ENCODE measurements around the gene TRERF1. TPM values are rescaled to one million over a fixed set of nuclear protein-coding genes. Genes with fewer than 3 reads are reported as not detected.

The TRERF1 gene
- total RNA-seq, 1 experiment from 2014 or later = 13.9 TPM

GRCh38 chr6:42405021-42405420 is 46.7 kb downstream of the TRERF1 start:
- H3K4me2 ChIP-seq (ENCODE audit: low read length) = peak overlapping the region; percentile 63
- H3K9me2 ChIP-seq (replicated peaks; ENCODE audit: low read length) = no peaks in the 10 kb centered on the region
- TF ChIP-seq EZH2 (IDR thresholded peaks at IDR 0.05; ENCODE audit: low read length, unreplicated experiment) (no peak), EZH2phosphoT487 (IDR thresholded peaks at IDR 0.05; ENCODE audit: borderline replicate concordance, low read length) (no peak), CTCF (conservative IDR thresholded peaks at IDR 0.05; ENCODE audit: low read depth, low read length) (no peak)
- H3K27me3 ChIP-seq (ENCODE audit: low read length) = no peaks in the 10 kb centered on the region
- H3K9ac ChIP-seq (ENCODE audit: low read length) = peak overlapping the region; percentile 46
- peaks cover 79% of the 10 kb centered on the region for H3K79me2 ChIP-seq (ENCODE audit: low read length)
- H4K20me1 ChIP-seq (ENCODE audit: low read length) = no peaks in the 10 kb centered on the region
- ChIA-PET CTCF (interaction anchor here (0.8 kb wide), 1 partner anchor 143 kb away, joined by 3 read pairs; no protein-coding TSS in a partner anchor), POLR2A (ENCODE audit: unreplicated experiment) (interaction anchor here (0.6 kb wide), 1 partner anchor 47 kb away, joined by 13 read pairs; the partner anchor contains the start of gene TRERF1)
- ATAC-seq (peak; percentile 29), DNase-seq (peak; percentile 41)
- H3K36me3 ChIP-seq (ENCODE audit: low read depth, low read length) = no peaks in the 10 kb centered on the region
- no peak overlapping the region; the same call in 1 of the 2 replicates for H3K4me3 ChIP-seq (ENCODE audit: low read length)
- peak overlapping the region; percentile 81 for H3K27ac ChIP-seq (ENCODE audit: low read length)
- no TSS peak for BruUV-seq (replicated peaks)
- intact Hi-C loops (cut with micrococcal nuclease) = no loop called here
- H3F3A ChIP-seq (ENCODE audit: low read length, unreplicated experiment) = no peaks in the 10 kb centered on the region
- H2AFZ ChIP-seq (ENCODE audit: low read length) = no peak overlapping the region
- H3K9me3 ChIP-seq (ENCODE audit: low read length) = no peaks in the 10 kb centered on the region
- peaks cover 55% of the 10 kb centered on the region for H3K4me1 ChIP-seq (ENCODE audit: insufficient read depth, low read length)

GRCh38 chr6:42404484-42404883 is 47.2 kb downstream of the TRERF1 start:
- peaks cover 55% of the 10 kb centered on the region for H3K4me1 ChIP-seq (ENCODE audit: insufficient read depth, low read length)
- CTCF ChIA-PET = interaction anchor here (0.6 to 0.9 kb wide), 3 partner anchors 143 to 341 kb away, joined by 3 to 9 read pairs (median 3); partner anchors contain the start of gene TBCC
- H3K79me2 ChIP-seq (ENCODE audit: low read length) = peaks cover 80% of the 10 kb centered on the region
- no peaks in the 10 kb centered on the region for H3K9me2 ChIP-seq (replicated peaks; ENCODE audit: low read length)
- TF ChIP-seq EZH2 (IDR thresholded peaks at IDR 0.05; ENCODE audit: low read length, unreplicated experiment) (no peak), CTCF (conservative IDR thresholded peaks at IDR 0.05; ENCODE audit: low read depth, low read length) (no peak), EZH2phosphoT487 (IDR thresholded peaks at IDR 0.05; ENCODE audit: borderline replicate concordance, low read length) (no peak)
- H3K4me2 ChIP-seq (ENCODE audit: low read length) = peak overlapping the region; percentile 63
- peak; percentile 95 for ATAC-seq
- no peaks in the 10 kb centered on the region for H3K27me3 ChIP-seq (ENCODE audit: low read length)
- no TSS peak for BruUV-seq (replicated peaks)
- H3K4me3 ChIP-seq (ENCODE audit: low read length) = peak overlapping the region; percentile 33; the same call in 1 of the 2 replicates
- H3K27ac ChIP-seq (ENCODE audit: low read length) = peak overlapping the region; percentile 81
- no peaks in the 10 kb centered on the region for H3K36me3 ChIP-seq (ENCODE audit: low read depth, low read length)
- DNase-seq = peak; percentile 90
- no peaks in the 10 kb centered on the region for H3F3A ChIP-seq (ENCODE audit: low read length, unreplicated experiment)
- POLR2A ChIA-PET (ENCODE audit: unreplicated experiment) = no interaction called here
- peak overlapping the region; percentile 46 for H3K9ac ChIP-seq (ENCODE audit: low read length)
- H3K9me3 ChIP-seq (ENCODE audit: low read length) = no peaks in the 10 kb centered on the region
- intact Hi-C loops (cut with micrococcal nuclease) = loop anchor here (5.0 kb wide), 1 partner anchor 48 kb away; the partner anchor contains the start of gene TRERF1
- peak overlapping the region; percentile 35; the same call in 1 of the 2 replicates for H2AFZ ChIP-seq (ENCODE audit: low read length)
- H4K20me1 ChIP-seq (ENCODE audit: low read length) = no peaks in the 10 kb centered on the region

- intact Hi-C loops (cut with micrococcal nuclease) = loop anchor here (5.0 kb wide), 1 partner anchor 48 kb away; the partner anchor contains the start of gene TRERF1
- no TSS peak for BruUV-seq (replicated peaks)
- peaks cover 55% of the 10 kb centered on the region for H3K4me1 ChIP-seq (ENCODE audit: insufficient read depth, low read length)
- no peak for DNase-seq
- no peak for ATAC-seq
- peak overlapping the region; percentile 44; the same call in 1 of the 2 replicates for H3K9ac ChIP-seq (ENCODE audit: low read length)
- H4K20me1 ChIP-seq (ENCODE audit: low read length) = no peaks in the 10 kb centered on the region
- H3K36me3 ChIP-seq (ENCODE audit: low read depth, low read length) = no peaks in the 10 kb centered on the region
- H3K27me3 ChIP-seq (ENCODE audit: low read length) = no peaks in the 10 kb centered on the region
- POLR2A ChIA-PET (ENCODE audit: unreplicated experiment) = interaction anchor here (0.5 kb wide), 1 partner anchor 114 kb away, joined by 19 read pairs; no protein-coding TSS in a partner anchor
- H3K4me3 ChIP-seq (ENCODE audit: low read length) = peak overlapping the region; percentile 33; the same call in 1 of the 2 replicates
- H3K9me3 ChIP-seq (ENCODE audit: low read length) = no peaks in the 10 kb centered on the region
- CTCF ChIA-PET = interaction anchor here (0.9 kb wide), 1 partner anchor 144 kb away, joined by 3 read pairs; no protein-coding TSS in a partner anchor
- 0 out of 2 replicates have a peak overlapping the region, but pooled peaks have one; percentile 35 for H2AFZ ChIP-seq (ENCODE audit: low read length)
- no peaks in the 10 kb centered on the region for H3F3A ChIP-seq (ENCODE audit: low read length, unreplicated experiment)
- peaks cover 81% of the 10 kb centered on the region for H3K79me2 ChIP-seq (ENCODE audit: low read length)
- TF ChIP-seq EZH2 (IDR thresholded peaks at IDR 0.05; ENCODE audit: low read length, unreplicated experiment) = no peak
- no peak for TF ChIP-seq EZH2phosphoT487 (IDR thresholded peaks at IDR 0.05; ENCODE audit: borderline replicate concordance, low read length)
- TF ChIP-seq CTCF (conservative IDR thresholded peaks at IDR 0.05; ENCODE audit: low read depth, low read length) = no peak
- no peaks in the 10 kb centered on the region for H3K9me2 ChIP-seq (replicated peaks; ENCODE audit: low read length)
- H3K27ac ChIP-seq (ENCODE audit: low read length) = peak overlapping the region; percentile 81
- H3K4me2 ChIP-seq (ENCODE audit: low read length) = peak overlapping the region; percentile 63
Measured at GRCh38 chr6:42403831-42404230, 47.9 kb downstream of the TRERF1 start.
